Measurements from ENCODE around the gene ADGRB2. TPM values are rescaled to one million over a fixed set of nuclear protein-coding genes. Genes with fewer than 3 reads are reported as not detected.

ADGRB2 gene
- polyA plus RNA-seq, 1 donor, result 12.1 TPM

DNA sequence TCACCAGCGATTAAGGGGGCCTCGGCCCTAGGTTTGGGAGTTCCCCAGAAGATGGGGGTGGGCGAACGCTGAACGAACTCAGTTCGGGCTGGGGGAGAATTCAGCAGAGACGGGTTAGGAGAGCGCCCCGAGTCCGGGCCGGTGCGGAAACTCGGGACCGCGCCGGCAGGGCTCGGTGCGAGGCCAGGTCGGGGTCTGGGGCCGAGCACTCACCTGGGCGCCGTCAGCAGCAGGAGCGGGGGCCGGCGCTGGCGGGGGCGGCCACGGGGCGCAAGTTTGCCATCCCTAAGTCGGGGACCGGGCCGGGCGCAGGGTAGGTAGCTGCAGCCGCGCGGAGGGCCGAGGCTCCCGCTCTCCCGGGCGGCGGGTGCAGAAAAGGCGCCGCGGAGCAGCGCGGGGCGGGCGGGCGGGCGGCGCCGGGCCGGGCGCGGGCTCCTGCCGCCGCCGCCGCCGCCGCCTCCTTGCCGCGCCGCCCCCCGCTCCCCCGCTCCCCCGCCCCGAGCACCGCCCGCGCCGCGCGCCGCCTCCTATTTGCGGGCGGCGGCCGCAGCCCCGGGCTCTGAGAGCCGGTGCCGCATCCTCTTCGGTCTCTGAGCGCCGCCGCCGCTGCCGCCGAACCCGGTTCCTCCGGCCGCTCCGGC is 349 bp downstream of the ADGRB2 start:
- DNase-seq, result no peak

DNA sequence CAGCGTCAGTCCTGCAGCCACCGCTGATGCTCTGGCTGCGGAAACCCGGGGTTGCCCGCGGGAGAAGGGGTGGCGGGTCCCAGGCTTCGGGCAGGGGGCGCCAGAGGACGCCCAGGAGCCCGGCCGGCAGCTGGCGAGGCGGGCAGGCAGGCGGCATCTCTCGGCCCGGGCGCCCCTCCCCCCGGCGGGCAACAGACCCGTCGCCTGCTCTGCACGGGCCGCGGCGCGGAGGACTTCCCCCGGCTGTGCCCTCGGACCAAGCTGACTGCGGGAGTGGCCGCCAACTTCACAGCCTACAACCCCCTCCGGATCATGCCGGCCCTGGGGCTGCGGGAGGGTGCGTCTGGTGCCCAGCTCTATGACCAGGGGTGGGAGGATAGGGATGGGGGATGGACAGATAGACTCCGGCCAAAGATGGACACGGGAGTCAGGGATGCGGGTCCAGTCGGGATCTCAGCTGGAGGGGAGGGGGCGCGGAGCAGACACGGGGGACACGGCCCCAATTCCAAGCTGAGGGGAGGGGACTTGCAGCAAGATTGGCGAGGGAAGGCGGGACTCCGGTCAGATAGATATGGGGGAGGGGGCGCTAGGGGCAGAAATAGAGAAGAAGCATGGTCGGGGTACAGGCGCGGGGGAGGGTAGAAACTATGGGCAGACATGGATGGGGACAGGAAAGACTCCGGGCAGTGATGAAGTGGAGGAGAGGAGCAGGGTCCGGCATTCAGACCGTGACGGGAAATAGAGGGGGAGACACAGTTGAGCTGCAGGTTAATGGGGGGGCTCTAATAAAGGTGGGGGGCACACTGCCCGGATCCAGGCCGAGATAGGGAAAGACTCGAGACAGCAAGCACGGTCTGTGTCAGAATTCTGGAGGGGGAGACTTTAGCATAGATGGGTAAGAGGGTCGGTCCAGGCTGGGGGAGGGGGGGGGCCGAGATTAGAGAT is 1.1 kb downstream of the ADGRB2 start:
- DNase-seq, result no peak

DNA sequence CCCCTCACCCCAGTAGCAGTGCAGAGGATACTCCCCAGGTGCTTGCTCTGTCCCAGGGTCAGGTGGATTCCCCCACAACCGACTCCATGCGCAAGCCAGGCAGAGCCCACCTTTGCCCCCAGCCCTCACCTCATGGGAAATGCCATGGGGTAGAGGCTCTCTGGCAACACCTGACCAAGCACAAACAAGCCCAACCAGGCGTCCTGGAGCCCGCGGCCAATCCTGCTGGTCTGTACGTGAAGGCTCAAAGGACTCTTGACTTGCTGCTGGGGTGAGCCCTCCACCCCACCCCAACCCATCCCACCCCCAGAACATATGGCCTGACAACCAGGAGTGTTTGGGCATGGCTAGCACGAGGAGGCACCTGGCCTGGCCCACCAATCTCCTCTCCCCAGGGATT is 1.8 kb downstream of the ADGRB2 start:
- no peak for DNase-seq

DNA sequence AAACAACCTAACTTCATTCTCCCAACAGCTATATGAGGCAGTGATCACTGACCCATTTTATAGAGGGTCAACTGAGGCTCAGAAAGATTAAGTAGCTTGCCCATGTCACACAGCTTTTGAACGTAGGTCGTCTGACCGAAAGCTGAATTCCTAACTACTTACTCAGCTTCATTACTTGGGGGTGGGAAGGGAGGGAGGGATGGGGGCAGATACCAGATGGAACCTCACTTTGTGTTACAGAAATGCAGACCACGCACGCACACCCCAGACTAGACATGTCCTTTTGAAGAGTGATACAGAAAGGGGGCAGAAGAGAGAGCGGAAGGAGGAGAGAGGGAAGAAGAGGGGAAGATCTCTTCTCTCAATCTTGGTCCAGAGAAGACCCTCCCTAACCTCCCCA is 2.3 kb downstream of the ADGRB2 start:
- DNase-seq, result no peak

DNA sequence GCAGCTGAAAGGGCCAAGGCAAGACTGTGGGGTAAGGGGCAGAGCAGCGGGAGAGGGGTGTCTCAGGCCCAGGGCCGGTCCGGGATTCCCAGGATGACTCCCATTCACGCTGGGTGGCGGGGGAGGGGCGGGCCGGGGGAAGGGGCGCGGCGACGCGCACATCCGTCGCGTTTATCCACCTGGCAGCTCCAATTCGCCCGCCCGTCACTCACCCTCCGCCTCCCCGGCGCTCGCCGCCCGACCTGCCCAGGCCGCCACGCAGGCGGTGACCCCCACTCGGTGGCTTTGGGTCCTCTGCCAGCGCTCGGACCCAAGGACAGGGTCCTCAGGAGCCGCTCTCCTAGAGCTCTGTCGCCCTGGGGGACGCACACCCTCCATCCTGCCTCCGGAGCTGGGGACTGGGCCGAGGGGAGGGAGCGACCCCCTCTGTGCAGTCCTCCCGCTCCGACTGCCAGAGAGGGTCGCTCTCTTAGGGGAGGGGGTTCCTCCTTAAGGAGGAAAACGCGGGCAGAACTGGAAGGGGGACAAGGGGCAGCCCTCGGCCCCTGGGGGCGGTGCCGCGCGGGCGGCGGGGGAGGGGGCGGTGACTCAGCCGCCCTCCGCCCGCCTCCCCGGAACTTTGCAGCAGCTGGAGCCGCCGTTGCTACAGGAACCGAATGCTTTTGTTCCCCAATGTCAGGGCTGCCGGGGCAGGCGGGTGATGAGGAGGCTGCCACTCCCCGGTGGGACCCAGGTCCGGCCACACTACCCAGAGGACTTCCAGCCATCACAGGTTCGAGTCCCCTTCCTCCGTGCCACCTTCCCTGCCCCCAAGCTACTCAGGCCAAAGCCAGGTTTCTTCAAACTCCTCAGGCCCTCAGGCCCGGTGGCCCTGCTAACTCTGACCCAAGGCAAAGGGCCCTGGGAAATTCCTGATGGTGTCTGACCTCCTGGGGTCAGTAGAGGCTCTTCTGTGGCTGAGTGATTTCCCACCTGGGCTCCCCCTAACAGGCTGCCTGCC is 3.4 kb downstream of the ADGRB2 start:
- DNase-seq, result no peak

DNA sequence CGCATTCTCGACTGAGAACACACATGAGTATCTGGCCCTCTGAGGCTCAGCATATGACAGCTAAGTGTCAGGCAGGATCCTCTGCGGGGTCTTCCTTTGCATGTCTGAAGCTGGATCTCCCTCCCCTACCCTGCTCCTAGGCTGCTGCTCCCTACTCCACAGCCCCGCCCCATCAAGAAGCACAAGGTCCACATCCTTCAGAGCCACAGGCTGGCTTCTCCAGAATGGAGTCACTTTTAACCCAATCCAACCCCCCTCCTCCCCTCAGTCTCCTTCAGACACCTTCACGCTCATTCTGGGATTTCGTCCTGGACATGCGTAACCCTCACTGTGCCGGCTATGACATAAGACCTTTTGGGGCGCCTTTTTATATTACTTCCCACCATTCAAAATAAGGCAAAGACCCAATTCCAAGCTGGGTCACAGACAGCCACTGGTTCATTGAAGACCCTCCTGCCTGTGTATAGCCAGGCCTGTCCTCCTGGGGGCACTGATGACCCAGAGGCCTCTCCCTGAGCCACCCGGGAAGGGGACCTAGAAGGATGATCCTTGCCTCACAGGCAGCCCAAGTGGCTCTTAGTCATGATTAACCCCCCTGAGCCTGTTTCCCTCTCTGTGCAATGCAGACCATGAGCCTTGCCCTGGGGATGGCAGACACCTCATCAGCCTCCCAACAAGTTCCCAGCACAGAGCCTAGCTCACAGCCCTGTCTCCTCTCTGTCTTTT is 4.7 kb downstream of the ADGRB2 start:
- DNase-seq, result no peak

DNA sequence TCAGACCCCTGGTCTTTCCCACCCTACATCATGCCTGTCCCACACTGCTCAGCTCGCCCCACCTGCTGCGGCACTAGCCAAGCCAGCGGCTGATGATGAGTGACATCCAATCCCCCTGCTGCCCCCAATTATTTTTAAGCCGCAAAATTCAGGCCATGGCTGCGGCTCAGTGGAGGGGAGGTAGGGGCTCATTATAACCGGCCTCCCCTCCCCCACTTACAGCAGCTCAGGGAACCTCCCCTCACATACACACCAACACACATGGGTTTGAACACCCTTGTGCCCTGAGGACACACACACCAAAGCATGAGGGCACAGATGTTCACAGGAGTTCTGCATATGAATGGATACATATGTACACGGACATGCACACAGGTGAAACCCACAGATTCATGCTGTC is 5.3 kb downstream of the ADGRB2 start:
- no peak for DNase-seq

DNA sequence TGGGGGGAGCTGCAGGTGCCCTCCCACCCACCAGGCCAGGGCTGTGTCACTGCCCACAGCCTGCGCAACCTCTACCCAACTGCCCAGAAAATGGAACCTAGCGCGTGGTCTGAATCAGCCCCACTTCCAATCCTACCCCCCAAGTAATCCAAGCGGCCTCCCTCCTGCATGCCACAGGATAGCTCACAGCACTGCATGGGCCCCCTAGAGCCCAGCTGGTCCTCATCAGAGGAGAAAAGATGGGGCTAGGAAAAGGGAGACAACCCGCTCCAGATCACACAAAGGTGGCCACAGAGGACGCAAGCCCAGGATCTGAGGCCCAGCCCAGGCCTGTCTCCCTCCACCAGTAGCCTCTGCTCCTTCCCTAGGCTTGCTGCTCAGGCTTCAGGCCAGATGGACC is 6.2 kb downstream of the ADGRB2 start:
- DNase-seq, result no peak

DNA sequence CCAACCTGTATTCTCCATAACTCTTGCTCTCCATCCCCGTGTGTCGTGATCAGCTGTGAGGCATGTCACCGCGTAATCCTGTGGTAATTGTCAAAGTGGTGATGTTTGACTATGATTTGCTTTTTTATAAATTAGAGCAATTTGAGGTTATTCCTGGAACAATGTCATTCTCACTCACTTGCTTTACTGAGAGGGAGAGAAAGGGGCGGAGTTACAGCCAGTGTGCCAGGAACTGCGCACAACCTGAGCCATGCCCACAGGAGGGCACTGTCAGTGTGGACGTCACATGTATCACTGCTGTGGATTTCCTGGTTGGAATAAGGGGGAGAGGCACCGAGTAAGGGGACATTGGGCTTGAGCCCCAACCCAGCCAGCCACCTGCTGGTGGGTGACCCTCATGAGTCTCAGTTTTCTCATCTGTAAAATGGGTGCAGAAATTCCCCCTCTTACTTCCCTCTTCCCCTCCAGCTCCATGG is 6.9 kb downstream of the ADGRB2 start:
- DNase-seq, result no peak

DNA sequence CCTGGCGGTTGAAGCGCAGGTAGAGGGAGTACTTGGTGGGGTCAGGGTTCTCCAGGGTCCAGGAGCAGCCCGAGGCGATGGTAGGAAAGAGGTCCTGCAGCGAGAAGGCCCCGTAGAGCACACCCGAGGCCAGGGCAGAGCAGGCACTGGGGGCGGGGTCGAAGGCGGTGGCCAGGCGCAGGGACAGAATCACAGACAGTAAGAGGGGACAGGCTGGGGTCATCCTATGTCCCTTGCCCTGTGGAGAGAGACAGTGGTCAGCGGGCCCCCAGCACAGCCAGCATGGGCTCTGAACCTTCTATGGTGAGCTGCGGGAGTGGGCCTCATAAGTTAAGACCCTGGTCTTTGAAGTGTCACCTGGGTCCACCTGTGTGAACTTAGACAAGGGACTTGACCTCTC is 7.6 kb downstream of the ADGRB2 start:
- no peak for DNase-seq

DNA sequence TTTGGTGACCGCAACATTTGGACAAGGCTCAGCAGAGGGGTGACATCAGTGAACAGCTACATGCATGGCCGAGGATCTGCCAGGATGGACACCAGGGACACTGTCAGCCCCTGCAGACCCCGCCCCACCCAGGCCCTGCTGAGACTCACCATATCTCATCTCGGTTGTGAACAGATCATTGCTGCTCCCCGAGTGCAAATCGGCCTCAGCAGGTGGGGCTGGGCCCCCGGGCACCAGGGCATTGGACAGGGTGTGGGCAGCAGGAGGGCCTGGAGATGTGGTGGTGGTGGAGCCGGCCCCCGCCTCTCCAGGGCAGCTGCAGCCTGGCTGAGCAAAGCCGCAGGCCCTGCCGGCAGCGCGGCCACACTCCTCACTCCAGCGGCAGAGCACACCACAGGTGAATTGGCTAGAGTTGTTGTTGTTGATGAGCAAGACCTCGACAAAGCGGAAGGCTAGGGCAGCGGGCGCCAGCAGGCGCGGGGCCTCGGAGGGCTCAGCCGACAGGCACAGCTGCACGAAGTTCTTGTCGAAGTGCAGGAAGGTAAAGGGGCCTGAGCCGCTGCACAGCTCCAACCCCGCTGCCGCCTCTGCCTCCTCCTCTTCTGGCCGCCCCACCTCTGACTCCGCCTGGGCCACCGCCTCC is 8.2 kb downstream of the ADGRB2 start:
- no peak for DNase-seq

DNA sequence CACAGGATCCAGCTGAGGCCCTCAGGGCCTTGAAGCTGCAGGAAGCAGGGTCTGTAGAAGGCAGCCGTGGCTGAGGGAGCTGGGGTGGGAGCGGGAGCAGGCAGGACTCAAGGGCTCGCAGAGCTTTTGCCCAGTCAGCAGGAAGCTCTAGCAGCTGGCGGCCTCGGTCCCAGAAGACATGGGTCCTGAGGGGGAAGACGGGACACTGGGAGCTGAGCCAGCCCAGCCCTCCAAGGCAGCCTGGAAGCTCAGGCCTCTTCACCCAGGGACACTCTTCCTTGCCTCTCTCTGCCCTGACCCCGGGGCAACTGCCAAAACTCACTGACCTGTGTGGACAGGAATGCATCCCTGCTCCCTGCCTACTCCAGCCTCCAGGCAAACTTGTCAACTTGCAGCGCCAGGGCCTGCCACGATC is 8.9 kb downstream of the ADGRB2 start:
- no peak for DNase-seq

DNA sequence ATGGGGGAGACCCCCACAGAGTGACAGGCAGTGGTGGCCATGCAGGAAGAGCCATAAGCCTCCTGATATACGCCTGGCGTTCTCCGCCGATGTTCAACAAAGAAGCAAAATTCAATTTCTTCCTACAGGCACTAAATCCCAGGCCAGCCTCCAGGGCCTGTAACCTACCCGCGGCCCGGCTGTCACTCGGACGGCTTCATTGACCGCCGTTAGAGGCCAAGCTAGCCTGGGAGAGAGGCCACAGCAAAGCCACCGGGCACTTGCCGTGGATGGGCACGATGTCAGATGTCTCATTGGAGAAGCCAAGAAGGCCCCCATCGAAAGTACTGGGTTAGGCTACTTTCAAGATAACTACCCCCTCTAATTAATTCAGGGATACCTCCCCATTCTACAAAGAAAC is 9.7 kb downstream of the ADGRB2 start:
- no peak for DNase-seq

DNA sequence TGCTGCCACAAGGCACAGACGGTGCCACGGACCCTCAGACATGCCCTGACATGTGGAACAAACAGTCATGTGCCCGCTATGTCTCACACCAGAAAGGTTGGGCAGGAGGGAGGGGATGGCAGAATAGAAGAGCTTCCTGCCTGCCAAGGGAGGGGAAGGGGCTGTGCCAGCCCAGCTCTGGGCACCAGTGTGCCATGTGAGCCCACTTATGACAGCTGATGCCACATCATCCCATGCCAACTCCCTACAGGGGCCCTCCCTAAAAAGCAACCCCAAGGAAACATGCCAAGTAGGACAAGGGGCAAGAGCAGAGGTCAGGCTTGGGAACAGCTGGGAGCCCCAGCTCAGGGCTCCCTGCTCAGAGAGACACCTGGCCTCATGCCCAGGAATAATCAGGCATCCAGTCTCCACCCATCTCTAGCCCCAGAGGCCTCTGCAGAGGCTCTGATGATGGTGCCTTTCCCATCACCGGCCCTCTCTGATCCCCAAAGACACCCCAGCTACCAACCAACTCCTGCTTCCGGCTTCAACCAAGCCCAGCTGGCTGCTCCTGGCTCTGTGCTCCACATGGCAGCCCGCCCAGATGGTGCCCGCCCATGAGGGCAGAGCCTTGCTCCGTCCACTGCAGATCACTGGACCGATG is 10.3 kb downstream of the ADGRB2 start:
- DNase-seq, result no peak

DNA sequence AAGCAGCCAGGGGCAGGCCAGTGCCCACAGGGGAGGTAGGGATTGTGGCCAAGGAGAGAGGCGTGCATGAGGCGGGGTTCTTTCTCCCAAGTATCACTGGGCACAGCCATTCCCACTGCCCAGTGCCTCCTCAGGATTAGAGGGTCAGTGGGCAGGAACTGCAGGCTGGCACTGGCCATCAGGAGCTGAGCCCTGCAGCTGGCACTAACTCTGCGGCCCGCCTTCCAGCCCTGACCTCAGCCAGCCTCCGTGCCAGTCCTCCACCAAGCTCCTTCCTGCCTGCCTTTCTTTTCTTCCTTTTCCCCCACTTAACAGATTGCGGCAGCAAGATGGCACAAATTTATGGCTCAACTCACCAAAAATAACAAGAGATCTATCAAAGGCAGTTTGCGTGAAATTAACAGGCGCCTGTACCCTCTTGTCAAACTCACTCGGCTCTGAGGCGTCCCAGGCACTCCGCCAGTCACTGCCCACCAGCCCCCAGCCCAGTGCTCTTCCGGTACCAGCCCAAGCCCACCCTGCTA is 11.1 kb downstream of the ADGRB2 start:
- DNase-seq, result no peak

DNA sequence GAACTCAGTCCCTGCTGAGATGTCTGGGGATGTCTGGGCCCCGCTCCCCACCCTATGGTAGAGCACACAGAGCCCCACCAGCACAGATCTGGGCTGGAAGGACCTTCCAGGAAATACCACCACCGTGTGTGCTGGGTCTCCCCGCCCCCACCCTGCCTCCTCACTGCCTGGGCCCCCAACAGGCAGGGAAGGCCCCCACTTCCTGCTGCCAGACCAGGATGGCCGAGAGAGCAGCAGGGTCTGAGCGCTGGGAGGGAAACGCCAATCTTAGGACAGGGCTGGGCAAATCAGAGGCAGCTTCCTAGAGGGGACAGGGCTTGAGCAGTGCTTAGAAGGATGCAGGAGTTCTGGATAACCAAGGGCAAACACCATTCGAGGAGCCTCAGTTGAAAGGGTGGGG is 11.9 kb downstream of the ADGRB2 start:
- no peak for DNase-seq

DNA sequence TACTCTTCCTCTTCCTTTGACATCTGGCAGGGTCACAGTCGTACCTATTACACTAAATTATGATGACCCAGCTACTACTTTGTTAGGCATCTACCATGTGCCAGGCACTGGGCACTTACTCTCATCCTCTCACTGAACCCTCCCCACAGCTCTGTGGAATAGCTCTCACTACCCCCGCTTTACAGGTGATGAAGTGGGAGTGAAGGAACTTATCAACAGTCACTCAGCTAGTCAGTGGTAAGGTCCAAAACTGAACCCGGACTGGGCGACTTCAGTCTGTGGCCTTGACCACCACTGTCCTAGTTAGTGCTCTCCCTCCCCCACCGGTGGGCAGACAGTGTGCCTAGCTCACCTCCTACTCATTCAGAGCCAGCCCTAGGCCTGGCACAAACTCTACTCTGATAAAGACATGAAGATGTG is 12.3 kb downstream of the ADGRB2 start:
- DNase-seq, result no peak

DNA sequence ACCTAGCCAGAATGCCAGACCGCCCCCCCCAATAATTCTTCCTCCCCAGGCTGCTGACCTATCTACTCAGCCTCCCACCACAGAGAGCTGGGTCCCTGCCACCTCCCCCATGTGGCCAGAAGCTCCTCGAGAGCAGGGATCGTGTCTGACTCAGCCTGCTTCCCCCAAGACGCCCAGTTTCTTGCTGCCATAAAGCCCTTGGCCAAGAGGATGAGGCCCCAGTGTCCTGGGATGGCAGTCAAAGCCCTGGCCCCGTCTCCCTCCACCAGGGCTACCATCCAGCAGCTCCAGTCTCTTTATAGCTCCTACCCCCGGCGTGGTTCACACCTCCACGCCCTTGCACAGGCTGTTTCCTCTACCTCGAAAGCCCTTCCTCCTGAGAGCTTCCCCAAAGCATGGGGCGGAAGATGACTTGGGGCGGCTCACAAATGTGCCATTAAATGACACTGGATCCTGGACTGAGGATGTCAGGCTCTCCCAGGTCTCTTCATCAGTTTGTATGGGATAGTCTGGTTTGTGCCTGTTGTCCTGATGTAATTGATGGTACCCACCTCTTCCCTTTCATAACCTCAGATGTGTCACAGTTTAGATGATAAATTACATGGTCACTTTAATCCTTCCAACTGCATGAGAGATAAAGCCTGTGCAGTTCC is 13.2 kb downstream of the ADGRB2 start:
- DNase-seq, result no peak
